Measurements from ENCODE around the gene PAX5. TPM values are rescaled to one million over a fixed set of nuclear protein-coding genes. Genes with fewer than 3 reads are reported as not detected.

The PAX5 gene
- total and polyA plus RNA-seq, 2 donors (not counting 1 experiment from before 2014, with no cell fraction given) = not detected

DNA sequence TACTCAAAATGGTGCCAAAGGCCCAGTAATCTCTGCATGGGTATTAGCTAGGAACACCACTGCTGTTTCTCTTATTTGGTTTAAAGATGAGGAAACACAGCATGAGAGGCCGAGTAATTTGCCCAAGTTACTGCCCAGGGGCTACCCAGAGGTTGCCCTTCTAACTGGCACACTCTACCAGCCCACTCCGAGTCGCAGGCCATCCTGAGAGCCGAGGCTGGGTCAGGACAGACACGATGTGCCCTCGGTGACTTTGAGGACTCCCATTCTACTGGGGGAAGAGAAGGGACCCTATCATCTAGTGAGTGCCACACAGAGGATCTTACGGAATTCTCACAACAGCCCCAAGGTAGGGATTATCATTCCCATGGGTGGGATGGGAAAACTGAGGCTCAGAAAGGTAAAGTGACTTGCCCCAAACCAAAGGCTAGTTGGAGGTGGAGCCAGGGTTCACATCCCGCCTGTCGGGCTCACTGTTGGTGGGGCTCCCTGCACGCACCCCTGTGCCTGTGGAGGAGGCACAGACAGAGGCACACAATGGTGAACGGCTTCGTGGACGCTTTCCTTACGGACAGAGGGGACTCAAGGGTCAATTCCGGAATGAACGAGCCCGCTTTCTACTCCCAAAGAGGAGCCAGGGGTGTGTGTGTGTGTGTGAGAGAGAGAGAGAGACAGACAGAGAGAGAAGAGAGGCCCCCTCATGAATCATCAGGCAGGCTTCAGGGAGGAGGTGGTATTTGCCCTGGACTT is 236.4 kb downstream of the PAX5 start:
- Histone ChIP-seq H4K20me1 (ENCODE audit: control insufficient read depth, extremely low read depth, insufficient read depth, low read length) (no peaks in the 10 kb centered on the region), H3K27me3 (ENCODE audit: control insufficient read depth, insufficient read depth, low read length) (no peaks in the 10 kb centered on the region), H3K36me3 (ENCODE audit: control insufficient read depth, insufficient read depth, low read length) (no peaks in the 10 kb centered on the region), H3K9me3 (ENCODE audit: control insufficient read depth, insufficient read depth, low read depth, low read length) (no peaks in the 10 kb centered on the region), H3K4me2 (ENCODE audit: extremely low read depth, insufficient read depth, low read length) (no peak overlapping the region), H3K4me1 (ENCODE audit: control insufficient read depth, extremely low read depth, insufficient read depth, low read length) (no peaks in the 10 kb centered on the region), H3K4me3 (replicated peaks in 1 of 4; ENCODE audit: control extremely low read depth in 1 of 4, insufficient read depth in 1 of 4, low read depth in 3 of 4, low read length in 4 of 4) (no peak overlapping the region), H2AFZ (ENCODE audit: low read length) (no peak overlapping the region), H3K27ac (ENCODE audit: insufficient read depth, low read length) (no peak overlapping the region), H3K79me2 (ENCODE audit: control insufficient read depth, insufficient read depth, low read length) (no peaks in the 10 kb centered on the region), H3K9ac (ENCODE audit: insufficient read depth, low read length) (no peak overlapping the region)
- DNase-seq (ENCODE audit: low read depth in 2 of 2) = no peak
- no peak for TF ChIP-seq EZH2 (IDR thresholded peaks at IDR 0.05; ENCODE audit: low read length, missing control alignments)
- TF ChIP-seq, protein P1, sequence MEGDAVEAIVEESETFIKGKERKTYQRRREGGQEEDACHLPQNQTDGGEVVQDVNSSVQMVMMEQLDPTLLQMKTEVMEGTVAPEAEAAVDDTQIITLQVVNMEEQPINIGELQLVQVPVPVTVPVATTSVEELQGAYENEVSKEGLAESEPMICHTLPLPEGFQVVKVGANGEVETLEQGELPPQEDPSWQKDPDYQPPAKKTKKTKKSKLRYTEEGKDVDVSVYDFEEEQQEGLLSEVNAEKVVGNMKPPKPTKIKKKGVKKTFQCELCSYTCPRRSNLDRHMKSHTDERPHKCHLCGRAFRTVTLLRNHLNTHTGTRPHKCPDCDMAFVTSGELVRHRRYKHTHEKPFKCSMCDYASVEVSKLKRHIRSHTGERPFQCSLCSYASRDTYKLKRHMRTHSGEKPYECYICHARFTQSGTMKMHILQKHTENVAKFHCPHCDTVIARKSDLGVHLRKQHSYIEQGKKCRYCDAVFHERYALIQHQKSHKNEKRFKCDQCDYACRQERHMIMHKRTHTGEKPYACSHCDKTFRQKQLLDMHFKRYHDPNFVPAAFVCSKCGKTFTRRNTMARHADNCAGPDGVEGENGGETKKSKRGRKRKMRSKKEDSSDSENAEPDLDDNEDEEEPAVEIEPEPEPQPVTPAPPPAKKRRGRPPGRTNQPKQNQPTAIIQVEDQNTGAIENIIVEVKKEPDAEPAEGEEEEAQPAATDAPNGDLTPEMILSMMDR (conservative IDR thresholded peaks at IDR 0.05 in 1 of 2, IDR thresholded peaks at IDR 0.05 in 1 of 2; ENCODE audit: low read depth in 1 of 2, low read length in 2 of 2) = no peak

DNA sequence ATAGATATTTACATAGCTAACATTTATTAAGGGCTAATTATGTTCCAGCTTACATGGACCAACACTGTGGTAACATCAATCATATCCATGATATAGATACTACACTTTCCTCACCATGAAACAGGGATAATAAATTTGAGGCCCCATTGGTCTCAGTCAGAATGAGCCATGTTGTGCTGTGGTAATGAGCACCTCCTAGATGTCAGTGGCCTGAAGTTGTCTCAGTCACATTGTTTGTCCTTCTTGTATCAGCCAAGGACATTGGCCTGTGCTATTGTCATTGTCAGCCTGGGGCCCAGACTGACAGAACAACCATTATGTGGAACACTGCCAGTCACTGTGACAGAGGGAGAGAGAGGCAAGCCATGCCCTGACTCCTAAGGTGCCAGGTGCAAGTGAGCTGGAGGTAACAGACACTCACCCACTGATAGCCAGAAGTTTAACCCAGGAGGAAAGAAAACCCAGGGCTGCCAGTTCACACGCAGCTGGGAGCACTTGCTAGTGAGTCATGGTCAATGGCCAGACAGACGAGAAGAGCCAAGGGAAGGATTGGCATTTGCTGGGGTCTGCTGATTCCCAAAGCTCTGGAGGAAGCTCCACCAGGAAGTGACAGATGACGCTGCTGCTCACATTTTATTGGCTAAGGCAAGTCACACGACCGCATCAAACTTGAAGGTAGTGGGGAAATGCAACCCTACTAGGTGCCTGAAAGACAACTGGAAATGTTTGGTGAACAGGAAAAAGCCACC is 237.2 kb downstream of the PAX5 start:
- Histone ChIP-seq H3K27ac (ENCODE audit: insufficient read depth, low read length) (no peak overlapping the region), H3K4me3 (replicated peaks in 1 of 4; ENCODE audit: control extremely low read depth in 1 of 4, insufficient read depth in 1 of 4, low read depth in 3 of 4, low read length in 4 of 4) (no peak overlapping the region), H3K36me3 (ENCODE audit: control insufficient read depth, insufficient read depth, low read length) (no peaks in the 10 kb centered on the region), H3K9me3 (ENCODE audit: control insufficient read depth, insufficient read depth, low read depth, low read length) (no peaks in the 10 kb centered on the region), H3K4me2 (ENCODE audit: extremely low read depth, insufficient read depth, low read length) (no peak overlapping the region), H3K9ac (ENCODE audit: insufficient read depth, low read length) (no peak overlapping the region), H3K27me3 (ENCODE audit: control insufficient read depth, insufficient read depth, low read length) (no peaks in the 10 kb centered on the region), H3K4me1 (ENCODE audit: control insufficient read depth, extremely low read depth, insufficient read depth, low read length) (no peaks in the 10 kb centered on the region), H2AFZ (ENCODE audit: low read length) (no peak overlapping the region), H3K79me2 (ENCODE audit: control insufficient read depth, insufficient read depth, low read length) (no peaks in the 10 kb centered on the region), H4K20me1 (ENCODE audit: control insufficient read depth, extremely low read depth, insufficient read depth, low read length) (no peaks in the 10 kb centered on the region)
- no peak for DNase-seq (ENCODE audit: low read depth in 2 of 2)
- TF ChIP-seq, protein P1 (conservative IDR thresholded peaks at IDR 0.05 in 1 of 2, IDR thresholded peaks at IDR 0.05 in 1 of 2; ENCODE audit: low read depth in 1 of 2, low read length in 2 of 2) = no peak
- no peak for TF ChIP-seq EZH2 (IDR thresholded peaks at IDR 0.05; ENCODE audit: low read length, missing control alignments)

DNA sequence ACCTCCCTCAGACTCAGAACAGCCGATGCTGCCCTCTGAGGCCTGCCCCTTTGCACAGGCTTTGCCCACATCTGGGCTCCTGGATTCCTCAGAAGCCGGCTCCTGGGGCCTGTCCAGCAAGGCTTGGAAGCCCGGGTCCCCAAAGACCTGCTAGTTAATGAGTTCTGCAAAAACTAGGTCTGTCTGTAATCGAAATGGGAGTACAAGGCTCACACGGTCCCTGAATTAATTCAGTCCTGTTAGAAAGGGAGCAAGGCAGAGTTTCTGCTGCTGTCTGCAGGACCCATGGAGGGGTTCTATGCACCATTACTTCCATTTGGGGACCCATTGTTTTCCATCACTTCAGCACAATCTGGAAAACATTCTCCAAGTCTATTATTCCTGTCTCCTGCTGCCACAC is 239.6 kb downstream of the PAX5 start:
- no peak overlapping the region for H3K9ac ChIP-seq (ENCODE audit: insufficient read depth, low read length)
- H3K36me3 ChIP-seq (ENCODE audit: control insufficient read depth, insufficient read depth, low read length) = no peaks in the 10 kb centered on the region
- no peak overlapping the region for H3K4me3 ChIP-seq (replicated peaks in 1 of 4; ENCODE audit: control extremely low read depth in 1 of 4, insufficient read depth in 1 of 4, low read depth in 3 of 4, low read length in 4 of 4)
- TF ChIP-seq, protein P1 (conservative IDR thresholded peaks at IDR 0.05 in 1 of 2, IDR thresholded peaks at IDR 0.05 in 1 of 2; ENCODE audit: low read depth in 1 of 2, low read length in 2 of 2) = no peak
- no peak for TF ChIP-seq EZH2 (IDR thresholded peaks at IDR 0.05; ENCODE audit: low read length, missing control alignments)
- no peak overlapping the region for H3K4me2 ChIP-seq (ENCODE audit: extremely low read depth, insufficient read depth, low read length)
- H3K79me2 ChIP-seq (ENCODE audit: control insufficient read depth, insufficient read depth, low read length) = no peaks in the 10 kb centered on the region
- no peak overlapping the region for H3K27ac ChIP-seq (ENCODE audit: insufficient read depth, low read length)
- no peaks in the 10 kb centered on the region for H3K27me3 ChIP-seq (ENCODE audit: control insufficient read depth, insufficient read depth, low read length)
- no peak overlapping the region for H2AFZ ChIP-seq (ENCODE audit: low read length)
- H3K9me3 ChIP-seq (ENCODE audit: control insufficient read depth, insufficient read depth, low read depth, low read length) = no peaks in the 10 kb centered on the region
- no peaks in the 10 kb centered on the region for H3K4me1 ChIP-seq (ENCODE audit: control insufficient read depth, extremely low read depth, insufficient read depth, low read length)
- no peak for DNase-seq (ENCODE audit: low read depth in 2 of 2)
- H4K20me1 ChIP-seq (ENCODE audit: control insufficient read depth, extremely low read depth, insufficient read depth, low read length) = no peaks in the 10 kb centered on the region
